NCI-H146 (cell line): ENCODE measurements around the gene BICRA.

Experiments used
- DNase-seq: peaks from one replicate; lab custom pipeline; 2025; lab: John Stamatoyannopoulos, UW

Gene BICRA

GRCh38 chr19:47749326-47749725, 140.4 kb downstream of the BICRA start:
- DNase-seq, result no peak

GRCh38 chr19:47750752-47751151, 141.8 kb downstream of the BICRA start:
- no peak for DNase-seq

DNA sequence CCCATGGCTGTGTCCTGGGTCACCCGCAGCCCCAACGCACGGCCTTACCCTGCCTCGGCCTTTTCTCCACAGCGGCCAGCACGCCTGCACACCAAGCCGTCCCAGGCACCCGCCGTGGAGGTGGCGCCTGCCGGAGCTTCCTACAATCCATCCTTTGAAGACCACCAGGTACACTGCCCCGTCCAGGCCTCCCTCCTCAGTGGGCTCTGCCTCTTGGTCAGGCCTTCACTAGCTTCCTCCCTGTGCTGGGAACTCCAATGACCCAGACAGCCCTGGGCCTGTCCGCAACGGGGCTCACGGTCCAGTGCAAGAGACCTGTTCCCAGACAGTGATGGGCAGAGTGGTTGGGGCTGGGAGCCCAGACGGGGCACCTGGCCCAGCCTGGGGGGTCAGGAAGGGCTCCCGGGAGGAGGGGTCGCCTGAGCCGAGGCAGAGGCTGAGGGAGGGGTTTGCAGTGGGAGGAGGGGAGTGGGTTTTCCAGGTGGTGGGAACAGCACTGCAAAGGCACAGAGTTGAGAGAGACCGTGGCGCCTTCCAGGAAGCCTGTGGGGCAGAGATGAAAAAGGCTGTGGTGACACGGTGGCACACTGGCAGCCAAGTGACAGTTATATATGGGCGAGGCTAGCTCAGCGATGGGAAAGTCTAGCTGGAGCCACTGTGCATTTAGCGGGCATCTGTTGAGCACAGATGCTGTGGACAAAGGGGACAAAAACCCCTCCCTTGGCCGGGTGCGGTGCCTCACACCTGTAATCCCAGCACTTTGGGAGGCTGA, 143.7 kb downstream of the BICRA start:
- no peak for DNase-seq
